NT2/D1 (cell line): ENCODE measurements around the gene SH3BP4.

Source experiments
- DNase-seq: peaks from one replicate; pipeline ENCODE4 v3.0.0-alpha.2; 2011; ENCODE audit warnings: low read depth, low spot score
- H3K27me3 ChIP-seq: 2 replicates; pipeline ENCODE4 v1.6.0; 2011; ENCODE audit warnings: mild to moderate bottlenecking; ENCODE audit not compliant: insufficient read length, insufficient read depth
- H3K36me3 ChIP-seq: 2 replicates; pipeline ENCODE4 v1.6.1; 2011; ENCODE audit warnings: mild to moderate bottlenecking, low read length, mixed read lengths; ENCODE audit not compliant: insufficient read depth, insufficient read length
- H3K4me1 ChIP-seq: 2 replicates; pipeline ENCODE4 v1.5.1; 2011; ENCODE audit not compliant: insufficient read depth, insufficient read length
- H3K4me3 ChIP-seq: 2 replicates; pipeline ENCODE4 v1.5.1; 2011; ENCODE audit warnings: low read depth; ENCODE audit not compliant: insufficient read length
- H3K9ac ChIP-seq: 2 replicates; pipeline ENCODE4 v1.6.0; 2011; ENCODE audit warnings: low read depth; ENCODE audit not compliant: insufficient read length
- H3K9me3 ChIP-seq: 2 replicates; pipeline ENCODE4 v1.5.1; 2011; ENCODE audit warnings: mild to moderate bottlenecking, low read length; ENCODE audit not compliant: insufficient read depth
- SUZ12 ChIP-seq: IDR thresholded peaks from 2 replicates; pipeline ENCODE4 v1.6.1; 2011; ENCODE audit not compliant: insufficient read length, insufficient read depth; ENCODE audit errors: extremely low read depth
- YY1 ChIP-seq: IDR thresholded peaks from 2 replicates; pipeline ENCODE4 v1.6.1; 2011; ENCODE audit not compliant: insufficient read length, insufficient read depth
- ZNF274 ChIP-seq: IDR thresholded peaks from 2 replicates; pipeline ENCODE4 v1.6.1; 2011; ENCODE audit warnings: mild to moderate bottlenecking, low read depth, low read length

SH3BP4 gene

DNA sequence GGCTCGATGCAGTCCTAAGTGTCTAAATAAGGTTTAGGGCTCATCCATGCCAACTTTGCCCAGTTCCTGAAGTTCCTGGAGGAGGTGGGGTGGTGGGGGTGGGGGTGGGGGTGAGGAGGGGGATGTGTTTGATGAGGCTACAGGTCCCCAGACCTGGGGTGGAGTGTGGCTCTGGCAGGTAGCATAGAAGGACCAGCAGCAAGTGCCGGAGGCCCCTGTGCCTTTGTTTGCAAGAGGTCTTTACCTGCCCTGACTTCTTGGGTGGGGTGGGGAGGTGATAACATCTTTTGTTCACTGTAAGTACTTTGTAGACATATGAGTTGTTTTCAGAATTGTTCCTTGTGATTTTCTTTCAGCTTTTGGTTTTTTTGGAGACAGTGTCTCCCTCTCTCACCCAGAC is 10.0 kb downstream of the SH3BP4 start:
- Histone ChIP-seq H3K36me3 (peaks cover 62% of the 10 kb centered on the region), H3K4me3 (no peak overlapping the region), H3K9ac (no peak overlapping the region), H3K9me3 (no peaks in the 10 kb centered on the region), H3K27me3 (no peaks in the 10 kb centered on the region), H3K4me1 (peaks cover 20% of the 10 kb centered on the region)
- DNase-seq, result no peak
- no peak for TF ChIP-seq YY1
- TF ChIP-seq SUZ12, result no peak
- TF ChIP-seq ZNF274, result no peak

- Histone ChIP-seq H3K9me3 (no peaks in the 10 kb centered on the region), H3K9ac (peak overlapping the region; percentile 47), H3K27me3 (no peaks in the 10 kb centered on the region), H3K4me3 (no peak overlapping the region), H3K4me1 (peaks cover 16% of the 10 kb centered on the region), H3K36me3 (peaks cover 55% of the 10 kb centered on the region)
- no peak for DNase-seq
- TF ChIP-seq ZNF274 (no peak), SUZ12 (no peak), YY1 (no peak)
These were observed 12.2 kb downstream of the SH3BP4 start for GRCh38 chr2:234963773-234964615.

GRCh38 chr2:234964631-234965461 is 13.0 kb downstream of the SH3BP4 start:
- Histone ChIP-seq H3K9ac (no peak overlapping the region), H3K36me3 (peaks cover 59% of the 10 kb centered on the region), H3K27me3 (no peaks in the 10 kb centered on the region), H3K4me1 (peaks cover 22% of the 10 kb centered on the region), H3K9me3 (no peaks in the 10 kb centered on the region), H3K4me3 (no peak overlapping the region)
- no peak for TF ChIP-seq SUZ12
- no peak for TF ChIP-seq ZNF274
- TF ChIP-seq YY1, result no peak
- no peak for DNase-seq

- Histone ChIP-seq H3K27me3 (no peaks in the 10 kb centered on the region), H3K36me3 (peaks cover 58% of the 10 kb centered on the region), H3K4me3 (no peak overlapping the region), H3K9me3 (no peaks in the 10 kb centered on the region), H3K4me1 (peaks cover 25% of the 10 kb centered on the region), H3K9ac (no peak overlapping the region)
- no peak for TF ChIP-seq ZNF274
- TF ChIP-seq YY1, result no peak
- no peak for TF ChIP-seq SUZ12
- no peak for DNase-seq
These were observed 14.5 kb downstream of the SH3BP4 start for GRCh38 chr2:234966340-234966739.

DNA sequence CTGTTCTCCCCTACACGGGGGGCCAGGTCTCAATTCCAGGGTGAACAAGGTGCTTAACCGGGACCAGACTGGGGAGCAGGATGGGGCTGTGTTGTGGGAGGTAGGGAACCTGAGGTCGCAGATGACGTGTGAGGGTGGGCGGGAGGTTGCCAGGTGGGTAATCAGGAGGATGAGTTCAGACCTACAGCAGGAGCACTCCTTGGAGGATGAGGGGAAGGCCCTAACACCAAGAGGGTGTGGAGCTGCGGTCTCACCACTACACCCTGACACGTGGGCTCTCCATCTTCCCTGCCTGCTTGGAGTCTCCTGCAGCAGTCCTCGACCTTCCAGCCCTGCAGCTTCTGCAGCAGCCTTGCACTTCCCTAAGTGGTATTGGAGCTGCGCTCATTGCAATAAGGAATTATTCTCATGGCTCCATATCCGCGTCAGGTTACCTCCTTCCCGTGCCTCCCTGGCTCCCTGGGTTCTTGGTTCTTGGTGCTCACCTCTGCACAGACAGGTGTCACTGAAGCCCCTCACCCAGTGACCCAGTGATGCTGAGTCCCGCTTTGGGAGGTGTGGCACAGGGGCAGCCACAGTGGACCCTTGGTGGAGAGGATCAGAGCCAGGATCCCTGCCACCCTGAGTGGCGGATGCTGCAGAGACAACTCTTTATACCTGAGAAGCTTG is 15.5 kb downstream of the SH3BP4 start:
- DNase-seq, result no peak
- TF ChIP-seq SUZ12, result no peak
- no peak for TF ChIP-seq ZNF274
- Histone ChIP-seq H3K9me3 (no peaks in the 10 kb centered on the region), H3K9ac (no peak overlapping the region), H3K36me3 (peaks cover 59% of the 10 kb centered on the region), H3K4me1 (peaks cover 25% of the 10 kb centered on the region), H3K4me3 (no peak overlapping the region), H3K27me3 (no peaks in the 10 kb centered on the region)

- H3K9ac ChIP-seq, result no peak overlapping the region
- no peak overlapping the region for H3K4me3 ChIP-seq
- TF ChIP-seq ZNF274 (no peak), SUZ12 (no peak), YY1 (no peak)
- no peaks in the 10 kb centered on the region for H3K9me3 ChIP-seq
- no peak for DNase-seq
- H3K27me3 ChIP-seq, result no peaks in the 10 kb centered on the region
- H3K36me3 ChIP-seq, result peaks cover 59% of the 10 kb centered on the region
- peaks cover 25% of the 10 kb centered on the region for H3K4me1 ChIP-seq
These were observed 16.0 kb downstream of the SH3BP4 start for GRCh38 chr2:234967870-234968208.
